Fibroblast of skin of left quadriceps (primary cell): ENCODE data around the gene SEC22A.
"Not testable (repeated sequence)": the region's sequence is repeated elsewhere in the genome, so short reads cannot be mapped to it uniquely, and the experiment has no call there.

ENCODE experiments used
- DNase-seq, 2 experiments: peaks; one replicate each; pipeline ENCODE4 v3.0.0-alpha.2; 2013; ENCODE audit warnings: low read depth in 2 of 2

The SEC22A gene

DNA sequence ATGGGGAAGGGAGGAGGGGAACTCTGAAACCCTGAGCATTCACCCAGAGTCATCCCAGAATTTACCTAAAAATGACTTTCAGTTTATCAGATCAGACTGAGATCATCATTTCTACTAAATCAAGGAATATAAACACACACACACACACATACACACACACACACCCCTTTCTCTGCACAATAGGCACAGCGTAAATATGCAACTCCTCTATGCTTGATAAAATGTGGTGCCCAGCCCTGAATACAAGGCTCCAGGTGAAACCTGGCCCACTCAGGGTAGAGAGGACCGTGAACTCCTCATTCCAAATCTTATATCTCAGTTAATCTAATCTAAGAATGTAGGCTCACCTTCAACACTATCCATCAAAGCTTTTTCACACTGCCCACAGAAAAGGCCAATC, 31.8 kb upstream of the SEC22A start:
- DNase-seq = no peak

DNA sequence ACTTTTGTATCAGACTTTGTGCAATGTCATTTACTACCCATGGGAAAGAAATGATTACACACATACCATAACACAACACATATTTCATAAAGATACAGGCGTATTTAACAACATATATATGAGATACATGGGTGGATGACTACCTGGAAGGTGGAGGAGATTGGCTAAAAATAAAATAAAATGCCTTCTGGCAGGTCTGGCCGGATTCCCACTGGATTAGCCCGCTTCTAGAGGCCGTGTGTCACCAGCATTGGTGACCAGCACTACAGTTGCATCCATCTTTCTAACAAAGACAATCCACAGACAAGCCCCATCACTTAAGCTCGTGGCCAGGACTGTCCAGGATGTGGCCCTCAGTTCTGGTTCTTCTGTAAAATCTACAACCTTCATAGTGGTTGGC, 21.0 kb upstream of the SEC22A start:
- no peak for DNase-seq

DNA sequence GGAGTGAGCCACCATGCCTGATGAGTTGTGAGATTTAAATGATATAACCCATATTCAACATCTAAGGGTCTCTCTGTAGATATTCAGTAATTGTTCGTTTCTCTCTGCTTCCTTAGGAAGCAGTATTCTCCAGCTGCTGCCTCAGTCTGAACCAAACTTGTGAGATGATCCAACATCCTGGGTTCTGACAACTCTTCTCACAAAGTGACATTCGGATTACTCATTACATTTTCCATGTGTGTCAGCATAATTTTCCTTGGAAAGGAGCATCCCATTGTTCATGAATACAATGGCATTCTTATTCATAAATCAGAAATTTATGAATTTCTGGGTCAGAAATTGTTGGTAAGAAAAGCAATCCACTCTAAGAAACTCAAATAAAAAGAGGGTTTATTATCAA, 15.0 kb upstream of the SEC22A start:
- no peak for DNase-seq

DNA sequence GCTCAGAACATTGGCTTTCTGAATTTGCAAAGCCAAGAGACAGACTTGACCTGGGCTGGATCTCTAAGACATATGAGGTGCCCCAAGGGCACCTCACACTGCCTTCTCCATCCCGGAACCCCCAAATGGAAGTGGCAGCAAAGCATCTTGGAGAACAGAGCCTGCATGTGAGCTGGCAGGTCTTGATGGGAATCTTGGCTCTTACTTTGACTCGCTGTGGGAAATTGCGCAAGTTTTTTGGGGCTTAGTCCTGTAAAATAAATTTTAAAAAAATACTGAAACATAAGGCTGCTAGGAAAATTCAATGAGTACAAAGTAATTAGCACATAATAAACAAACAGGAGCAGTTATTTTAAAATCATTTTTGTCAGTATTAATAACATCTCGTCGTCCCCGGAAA, 13.7 kb upstream of the SEC22A start:
- DNase-seq = no peak

DNA sequence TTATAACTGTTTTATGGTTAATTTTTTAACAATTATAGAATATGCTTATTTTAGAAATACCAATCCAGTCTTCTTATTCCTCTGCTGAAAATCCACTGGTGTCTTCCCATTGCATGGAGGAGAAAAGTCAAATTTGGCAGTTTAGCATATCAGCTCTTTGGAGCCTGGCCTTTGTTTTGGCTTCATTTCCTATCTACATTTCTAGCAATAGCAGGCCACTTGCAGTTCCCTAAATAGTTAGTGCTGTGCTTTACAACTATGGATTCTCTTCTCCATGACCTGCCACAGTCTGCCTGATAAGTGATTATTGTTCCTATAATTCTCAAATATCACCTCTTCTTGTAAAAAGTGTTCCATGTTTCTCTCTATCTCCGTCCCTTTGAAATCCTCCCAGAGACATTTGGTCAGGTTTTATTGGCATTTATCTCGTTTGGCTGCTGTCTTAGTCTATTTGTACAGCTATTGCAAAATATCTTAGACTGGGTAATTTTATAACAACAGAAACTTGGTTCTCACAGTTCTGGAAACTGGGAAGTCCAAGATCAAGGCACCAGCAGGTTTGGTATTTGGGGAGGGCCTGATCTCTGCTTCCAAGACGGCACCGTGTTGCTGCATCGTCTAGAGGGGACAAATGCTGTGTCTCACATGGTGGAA, 8.2 kb upstream of the SEC22A start:
- DNase-seq = no peak

DNA sequence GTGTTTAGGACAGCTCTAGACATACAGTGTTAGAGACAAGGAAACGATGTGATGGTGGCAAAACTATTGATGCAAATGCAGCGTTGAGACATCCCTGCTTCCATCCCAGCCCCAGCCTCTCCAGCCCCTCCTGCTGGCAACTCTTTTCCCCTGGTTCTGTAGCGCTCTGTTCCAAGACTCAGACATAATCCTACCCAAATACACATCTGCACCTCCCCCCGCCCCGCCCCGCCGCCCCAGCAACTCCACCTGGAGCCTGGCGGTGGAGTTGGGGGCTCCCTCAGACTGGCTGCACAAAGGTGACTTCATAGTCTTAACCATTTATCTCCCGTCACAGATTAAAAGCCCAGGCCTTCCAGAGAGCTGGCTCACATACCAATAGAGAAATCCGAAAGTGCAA, 7.2 kb upstream of the SEC22A start:
- DNase-seq = no peak

DNA sequence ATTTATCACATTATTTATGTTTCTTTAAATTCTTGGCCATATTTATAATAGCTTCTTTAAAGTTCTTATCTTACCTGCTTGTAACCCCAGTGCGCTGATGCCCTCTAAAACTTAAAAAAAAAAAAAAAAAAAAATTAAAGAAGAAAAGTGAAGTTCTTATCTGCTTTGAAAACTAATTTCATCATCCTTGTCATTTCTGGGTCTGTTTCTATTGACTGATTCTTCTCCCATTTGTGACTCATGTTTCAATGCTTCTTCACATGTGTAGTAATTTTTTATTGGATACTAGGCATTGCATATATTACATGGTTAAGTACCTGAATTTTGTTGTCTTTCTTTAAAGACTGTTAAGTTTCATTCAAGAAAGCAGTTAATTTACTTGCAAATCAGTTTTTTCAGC, 3.4 kb upstream of the SEC22A start:
- DNase-seq = no peak

DNA sequence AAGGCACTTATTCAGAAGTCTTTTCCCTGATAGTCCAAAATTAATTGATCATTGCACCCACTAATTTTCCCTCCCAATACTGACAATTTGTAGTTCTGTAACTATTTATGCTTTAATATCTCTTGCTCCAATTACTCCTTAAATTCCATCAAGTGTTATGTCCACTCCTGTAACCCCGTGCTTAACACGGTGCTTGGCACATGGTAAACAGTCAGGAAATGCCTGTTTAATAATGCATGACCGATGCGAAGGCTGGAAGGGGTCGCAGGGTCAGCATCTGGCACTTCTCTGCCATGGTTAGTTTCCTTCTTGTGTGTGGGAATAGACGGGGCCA, 553 bp upstream of the SEC22A start:
- DNase-seq = no peak

DNA sequence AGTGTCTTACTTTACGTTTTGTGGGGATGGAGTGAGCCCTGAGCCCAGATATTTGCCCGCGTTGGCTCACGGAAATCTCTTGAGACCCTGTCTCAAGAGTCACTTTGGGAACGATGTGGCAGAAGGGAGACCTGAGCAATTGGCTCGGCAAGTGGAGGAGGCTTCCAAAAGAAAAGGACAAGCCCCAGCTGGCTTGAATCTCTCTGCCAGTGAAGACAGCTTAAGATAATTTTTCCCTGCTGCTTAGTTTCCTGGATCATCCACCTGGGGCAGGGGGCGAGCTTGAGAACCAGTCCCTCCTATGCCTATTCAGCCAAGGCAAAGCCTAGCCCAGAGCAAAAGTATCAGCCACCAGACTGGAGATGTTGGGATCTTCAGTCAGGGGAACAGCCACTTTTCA, 708 bp downstream of the SEC22A start:
- no peak for DNase-seq

DNA sequence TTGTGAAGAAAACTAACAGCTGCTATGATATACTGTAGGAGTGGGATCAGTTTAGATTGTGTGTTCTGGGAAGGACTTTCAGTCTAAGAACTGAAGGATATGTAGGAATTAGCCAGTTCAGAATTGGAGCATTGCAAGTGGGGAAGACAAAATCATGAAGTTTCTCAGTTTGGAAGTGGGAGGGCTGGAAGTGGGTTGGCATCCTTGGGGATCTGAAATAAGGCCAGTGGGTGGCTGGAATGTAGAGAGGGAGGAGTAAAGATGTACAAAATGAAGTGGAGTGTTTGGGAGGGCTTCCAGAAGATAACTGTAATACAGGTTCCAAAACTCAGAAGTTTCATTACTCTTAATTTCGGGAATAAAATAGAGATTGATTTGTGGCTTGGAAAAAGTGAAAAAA, 17.2 kb downstream of the SEC22A start:
- no peak for DNase-seq

DNA sequence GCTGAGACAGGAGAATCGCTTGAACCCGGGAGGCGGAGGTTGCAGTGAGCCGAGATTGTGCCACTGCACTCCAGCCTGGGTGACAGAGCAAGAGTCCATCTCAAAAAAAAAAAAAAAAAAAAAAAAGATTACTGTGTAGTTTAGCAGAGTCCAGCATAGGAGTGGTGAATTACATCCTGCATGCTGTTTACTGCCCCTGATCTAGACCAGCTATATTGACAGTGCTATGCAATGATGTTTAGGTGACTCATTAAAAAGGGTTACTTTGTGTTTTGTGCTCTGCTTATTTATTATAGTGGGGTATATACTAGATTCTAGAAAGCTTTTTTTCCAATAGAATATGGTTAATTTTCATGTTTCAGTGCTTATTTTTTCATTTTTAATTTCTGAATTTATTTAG, 19.6 kb downstream of the SEC22A start:
- DNase-seq = not testable (repeated sequence)

DNA sequence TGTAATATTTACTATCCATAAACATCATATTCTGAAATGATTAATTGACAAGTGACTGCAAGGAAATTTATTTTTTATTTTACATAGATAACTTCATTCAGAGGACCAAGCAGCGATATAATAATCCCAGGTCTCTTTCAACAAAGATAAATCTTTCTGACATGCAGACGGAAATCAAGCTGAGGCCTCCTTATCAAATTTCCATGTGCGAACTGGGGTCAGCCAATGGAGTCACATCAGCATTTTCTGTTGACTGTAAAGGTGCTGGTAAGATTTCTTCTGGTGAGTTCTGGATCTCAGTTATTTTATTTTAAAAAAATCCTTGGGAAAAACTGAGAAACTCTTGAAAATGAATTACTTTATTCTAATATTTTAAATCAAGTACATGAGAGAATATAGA, 23.3 kb downstream of the SEC22A start:
- no peak for DNase-seq

DNA sequence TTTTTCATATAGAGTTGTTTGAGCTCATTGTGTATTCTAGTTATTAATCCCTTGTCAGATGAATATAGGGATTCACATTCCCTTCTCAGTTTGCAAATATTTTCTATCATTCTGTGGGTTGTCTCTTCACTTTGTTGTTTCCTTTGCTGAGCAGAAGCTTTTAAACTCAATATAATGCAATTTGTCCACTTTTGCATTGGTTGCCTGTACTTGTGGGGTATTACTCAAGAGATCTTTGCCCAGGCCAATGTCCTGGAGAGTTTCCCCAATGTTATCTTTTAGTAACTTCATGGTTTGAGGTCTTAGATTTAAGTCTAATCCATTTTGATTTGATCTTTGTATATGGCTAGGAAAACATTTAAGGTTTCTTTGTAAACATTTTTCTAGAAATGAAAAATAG, 24.8 kb downstream of the SEC22A start:
- DNase-seq = no peak

DNA sequence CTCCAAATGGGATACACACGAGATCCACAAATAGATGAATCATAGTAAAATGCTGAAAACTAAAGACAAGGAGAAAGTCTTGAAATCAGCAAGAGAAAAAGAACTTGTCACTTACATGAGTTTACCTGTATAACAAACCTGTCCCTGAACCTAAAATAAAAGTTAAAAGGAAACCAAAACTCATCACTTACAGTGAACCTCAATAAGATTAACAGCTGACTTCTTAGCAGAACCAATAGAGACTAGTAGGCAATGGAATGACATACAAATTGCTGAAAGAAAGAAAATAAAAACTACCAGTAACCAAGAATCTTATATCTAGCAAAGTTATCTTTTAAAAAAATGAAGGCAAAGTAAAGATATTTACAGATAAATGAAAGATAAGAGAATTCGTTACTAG, 27.4 kb downstream of the SEC22A start:
- DNase-seq = peak in 1 of 2 experiments; percentile 0

DNA sequence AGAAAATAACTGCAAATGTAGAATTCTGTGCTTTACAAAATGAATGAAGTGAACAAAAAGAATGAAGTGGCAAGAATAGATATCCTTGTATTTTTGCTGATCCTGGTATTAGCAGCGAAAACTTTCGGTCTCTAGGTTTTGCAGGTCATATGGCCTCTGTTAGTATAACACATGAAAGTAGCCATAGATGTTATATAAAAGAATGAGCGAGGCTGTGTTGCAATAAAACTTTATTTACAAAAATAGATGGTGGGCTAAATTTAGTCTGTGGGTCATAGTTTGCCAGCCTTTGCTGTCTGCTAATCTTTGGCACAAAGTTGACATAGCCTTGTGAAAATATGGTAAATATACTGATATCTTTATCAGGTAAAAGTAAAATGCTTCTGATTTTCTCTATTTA, 35.2 kb downstream of the SEC22A start:
- DNase-seq = no peak

DNA sequence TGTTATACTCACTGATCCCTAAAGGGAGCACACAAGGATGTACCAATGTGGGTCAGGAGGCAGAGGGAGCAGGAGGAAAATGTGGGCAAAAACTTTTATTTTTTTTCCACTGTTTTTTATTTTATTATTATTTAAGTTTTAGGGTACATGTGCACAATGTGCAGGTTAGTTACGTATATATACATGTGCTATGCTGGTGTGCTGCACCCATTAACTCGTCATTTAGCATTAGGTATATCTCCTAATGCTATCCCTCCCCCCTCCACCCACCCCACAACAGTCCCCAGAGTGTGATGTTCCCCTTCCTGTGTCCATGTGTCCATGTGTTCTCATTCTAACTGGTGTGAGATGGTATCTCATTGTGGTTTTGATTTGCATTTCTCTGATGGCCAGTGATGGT, 37.4 kb downstream of the SEC22A start:
- DNase-seq = not testable (repeated sequence)

DNA sequence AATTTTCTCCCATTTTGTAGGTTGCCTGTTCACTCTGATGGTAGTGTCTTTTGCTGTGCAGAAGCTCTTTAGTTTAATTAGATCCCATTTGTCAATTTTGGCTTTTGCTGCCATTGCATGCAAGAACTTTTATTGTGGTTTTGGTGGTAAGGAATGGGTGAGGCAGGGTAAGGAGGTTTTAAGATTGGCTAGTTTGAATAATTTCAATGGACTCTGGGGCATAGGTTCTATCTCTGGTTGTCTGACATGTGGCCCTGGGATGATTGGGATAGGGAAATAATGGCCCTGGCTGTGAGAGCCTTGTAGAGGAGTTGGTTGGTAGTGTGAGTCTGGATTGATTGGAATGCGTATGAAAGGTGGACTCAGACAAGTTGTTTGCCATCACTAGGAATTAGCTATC, 38.0 kb downstream of the SEC22A start:
- no peak for DNase-seq

DNA sequence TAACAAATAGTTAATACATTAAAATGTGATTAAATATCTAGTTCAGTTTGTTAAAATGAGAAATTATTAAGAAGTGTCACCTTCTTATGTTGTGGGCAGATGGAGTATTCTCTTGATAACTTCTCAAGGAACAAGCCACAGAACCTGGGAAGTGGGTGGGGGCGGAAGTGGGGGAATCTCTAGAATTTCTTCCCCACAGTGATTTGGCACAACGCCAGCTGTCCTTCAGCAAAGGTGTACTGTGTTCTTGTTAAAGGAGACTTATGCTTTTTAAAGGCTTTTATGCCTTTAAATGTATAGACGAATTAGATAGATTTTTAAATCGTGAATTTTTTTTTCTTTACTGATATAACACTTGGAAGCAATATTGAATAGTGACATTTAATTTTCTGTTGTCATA, 42.4 kb downstream of the SEC22A start:
- no peak for DNase-seq

DNA sequence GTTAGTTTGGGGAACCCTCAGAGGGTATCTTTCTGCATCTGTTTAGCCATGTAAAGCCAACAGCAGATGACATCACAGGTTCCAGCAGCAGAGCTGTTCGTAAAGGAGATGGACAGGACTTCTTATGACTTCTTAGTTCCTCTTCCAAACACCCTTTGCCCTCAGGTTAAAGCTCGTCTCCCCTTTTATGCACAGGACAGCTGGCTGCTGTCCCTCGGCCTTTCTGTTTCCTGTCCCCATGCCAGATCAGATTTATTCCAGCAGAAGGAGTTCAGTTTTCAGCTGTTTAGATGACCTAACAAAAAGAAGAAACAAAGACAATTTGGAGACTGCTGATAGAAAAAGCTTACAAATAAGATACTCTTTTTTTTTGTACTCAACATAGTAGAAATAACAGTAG, 45.1 kb downstream of the SEC22A start:
- DNase-seq = no peak

DNA sequence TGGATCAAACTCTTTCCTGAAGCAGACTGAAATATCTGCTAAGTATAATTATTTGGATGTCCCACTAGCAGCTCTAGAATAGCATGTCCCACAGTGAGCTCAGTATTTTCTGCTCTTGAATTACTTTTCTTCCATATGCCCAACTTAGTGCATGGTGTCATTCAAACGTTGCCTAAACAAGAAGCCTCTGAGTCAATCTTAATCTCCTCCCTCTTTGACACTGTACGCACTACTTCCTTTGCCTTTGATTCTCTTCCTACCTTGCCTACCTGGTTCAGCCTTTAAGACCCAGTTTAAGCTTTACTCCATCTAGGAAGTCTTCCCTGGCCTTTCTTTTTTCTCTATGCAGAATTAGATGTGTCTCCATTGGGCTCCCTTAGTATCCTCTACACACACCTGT, 54.5 kb downstream of the SEC22A start:
- DNase-seq = no peak

DNA sequence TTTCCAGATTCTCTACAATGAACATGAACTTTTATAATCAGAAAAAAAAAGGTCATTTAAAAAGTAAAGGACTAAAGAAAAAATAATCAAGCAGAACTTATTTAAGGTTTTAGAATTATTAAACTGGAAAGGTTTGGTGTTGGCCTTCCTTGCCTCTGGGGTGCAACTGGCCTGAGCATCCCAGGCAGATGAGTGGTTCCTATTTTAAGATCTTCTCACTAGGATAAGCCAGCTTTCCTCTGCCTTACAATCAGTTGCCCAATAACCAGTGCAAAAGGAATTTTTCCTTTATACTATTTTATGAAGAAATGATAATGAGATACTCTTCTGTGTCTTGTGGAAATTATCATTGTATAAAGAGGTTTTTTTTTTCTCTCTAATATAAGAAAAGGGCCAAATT, 56.6 kb downstream of the SEC22A start:
- DNase-seq = no peak

DNA sequence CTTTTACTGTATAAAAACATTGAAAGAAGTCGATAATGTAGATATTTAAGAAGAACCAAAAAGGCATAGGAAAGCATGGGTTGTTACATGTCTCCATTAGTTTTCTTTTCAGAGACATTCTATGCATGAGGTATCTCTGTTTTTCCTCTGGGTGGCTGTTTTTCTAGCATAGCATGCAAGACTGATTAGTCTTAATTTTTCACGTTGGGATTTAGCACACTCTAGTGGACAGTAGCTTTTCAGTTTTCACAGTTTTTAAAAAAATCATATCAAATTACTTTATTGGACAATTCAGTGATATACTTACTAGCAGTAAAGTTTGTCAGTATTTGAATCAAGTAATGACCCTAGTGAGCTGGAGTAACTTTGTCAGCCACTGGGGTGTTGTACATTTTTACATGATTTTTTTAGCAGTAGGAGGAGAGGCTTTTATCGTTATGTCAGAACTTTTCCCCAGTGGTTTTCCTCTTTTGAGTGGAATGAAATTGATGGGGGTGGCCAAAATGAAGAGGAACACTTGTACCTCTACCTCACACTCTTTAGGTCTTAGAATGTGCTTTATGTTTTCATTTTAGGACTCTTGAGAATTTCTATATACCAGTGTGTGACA, 57.2 kb downstream of the SEC22A start:
- peak; percentile 29 to 34 for DNase-seq

DNA sequence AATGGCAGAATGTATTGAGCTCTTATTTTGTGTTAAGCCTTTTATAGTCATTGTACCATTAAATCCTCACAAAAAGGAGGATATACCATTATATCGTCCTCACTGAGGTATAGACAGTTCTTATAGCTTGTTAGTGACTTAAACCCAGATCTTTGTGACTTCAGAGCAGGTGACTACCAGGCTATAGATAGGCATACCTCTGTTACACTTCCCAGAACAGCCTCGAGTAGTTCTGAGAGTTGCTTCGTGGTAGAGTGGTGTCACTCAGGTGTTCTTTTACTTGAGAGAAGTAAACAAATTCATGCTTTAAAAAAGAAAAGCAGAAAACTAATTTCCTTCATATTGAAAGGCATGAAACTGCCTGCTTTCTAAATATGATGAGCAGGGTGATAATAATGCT, 59.9 kb downstream of the SEC22A start:
- no peak for DNase-seq

DNA sequence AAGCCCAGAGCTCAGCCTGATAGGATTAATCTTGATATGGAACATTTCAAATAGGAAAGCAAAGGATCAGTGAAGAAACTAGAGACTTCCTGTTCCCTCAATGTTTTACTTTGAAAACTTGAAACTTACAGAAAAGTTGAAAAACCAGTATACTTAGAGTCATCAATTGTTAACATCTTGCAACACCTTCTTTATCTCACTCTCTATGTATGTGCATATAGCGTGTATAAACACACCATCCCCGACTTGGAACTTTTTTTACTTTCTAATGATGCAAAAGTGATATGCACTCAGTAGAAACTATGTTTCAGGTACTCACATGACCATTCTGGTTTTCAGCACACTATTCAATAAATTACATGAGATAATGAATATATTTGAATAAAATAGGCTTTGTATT, 60.5 kb downstream of the SEC22A start:
- DNase-seq = no peak
